ENCODE measurements around the gene DIP2C.

GRCh38 chr10:689121-689451, 382 bp downstream of the DIP2C start:
- TF ChIP-seq CTCF (IDR thresholded peaks at IDR 0.05) (no peak), POLR2A (IDR thresholded peaks at IDR 0.05) (no peak)
